H1 (cell line): Measurements from ENCODE around the gene POLR2A. TPM values are rescaled to one million over a fixed set of nuclear protein-coding genes. Genes with fewer than 3 reads are reported as not detected.

Source experiments
- CREB1 ChIP-seq: IDR thresholded peaks from 2 replicates; pipeline ENCODE4 v1.6.1; 2012; ENCODE audit warnings: inconsistent platforms
- TBP ChIP-seq: IDR thresholded peaks from 2 replicates; pipeline ENCODE4 v1.6.1; 2011; ENCODE audit warnings: low read depth, low read length, improper control_type of control experiment
- polyA plus RNA-seq, 7 experiments: library from polyadenylated mRNA; depleted of rRNA in 3 of 7; stranded (reverse) in 5 of 7; unstranded in 2 of 7; fragments of >200 nt in 5 of 7; fragments of 200-250 nt in 2 of 7; gene quantifications; 1 replicate in 5 of 7; 2 replicates in 1 of 7; 4 replicates in 1 of 7; pipeline versions ENCODE4 v1.2.1 to v1.2.3, GENCODE V29; 2011 to 2013; ENCODE audit warnings: missing spikeins in 2 of 7, mixed read lengths in 2 of 7
- total RNA-seq: library from RNA; stranded (reverse); fragmentation: NEBNext Ultra II Directional; extraction: Animal tissue kit (Norgen Biotek cat#: 25700); gene quantifications from 2 replicates; pipeline ENCODE4 v1.2.1, GENCODE V29; 2021

POLR2A gene
- total and polyA plus RNA-seq, 2 of the 8 experiments (the other 6 are each of a cell fraction or from before 2014, with no cell fraction given): 26.8 to 150 TPM

DNA sequence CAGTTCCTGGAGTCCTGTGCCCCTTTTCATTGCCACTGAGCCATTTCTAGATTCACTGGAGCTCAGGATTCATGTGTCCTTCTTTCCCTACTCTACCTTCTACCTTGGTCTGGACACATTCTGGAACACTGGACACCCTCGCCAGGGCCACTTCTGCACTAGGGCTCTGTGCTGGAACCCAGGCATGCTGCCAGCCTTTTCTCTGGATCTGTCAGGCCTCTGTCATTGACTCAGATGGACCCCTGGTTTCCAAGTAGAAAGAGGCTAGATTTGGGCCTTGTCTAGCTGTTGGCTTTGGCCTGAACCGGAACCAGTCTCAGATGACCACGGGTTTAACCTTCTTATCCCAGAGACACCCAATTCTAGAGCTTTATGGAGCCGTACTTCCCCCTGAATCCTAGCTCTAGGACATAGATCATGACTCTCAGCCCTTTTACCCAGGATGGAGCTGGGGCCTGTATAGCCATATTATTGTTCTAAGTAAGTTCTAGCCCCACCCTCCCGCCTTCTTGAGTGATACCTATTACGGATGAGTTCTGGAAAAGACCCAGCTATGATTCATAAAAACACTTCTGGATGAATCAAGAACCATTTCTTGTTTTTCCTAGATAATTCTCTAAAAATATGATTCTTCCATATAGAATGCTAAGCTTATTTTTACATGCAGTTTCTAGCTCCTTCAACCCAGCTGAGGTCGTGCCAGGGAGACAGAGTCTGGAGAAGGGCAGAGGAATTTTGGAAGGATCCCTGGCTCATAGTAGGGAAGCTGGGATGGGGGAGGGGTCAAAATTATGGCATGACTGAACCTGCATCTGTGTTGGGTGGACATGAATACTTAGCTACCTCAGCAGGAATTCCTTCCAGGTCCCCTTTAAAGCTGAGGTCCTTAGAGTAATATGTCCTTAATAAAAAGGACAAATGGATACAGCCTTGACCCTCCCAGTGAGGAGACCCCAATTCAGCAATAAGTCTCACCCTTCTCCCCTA, 40.4 kb upstream of the POLR2A start (continued):
- no peak for TF ChIP-seq CREB1
- TF ChIP-seq TBP: no peak
